ENCODE measurements around the gene BCAS1. TPM values are rescaled to one million over a fixed set of nuclear protein-coding genes. Genes with fewer than 3 reads are reported as not detected.
A peak's percentile ranks its signal among the peaks of the same experiment; 100 is the strongest.

The BCAS1 gene
- polyA plus RNA-seq, 4 donors, result 2.8 to 5.3 (median 4.9) TPM

- no peak for DNase-seq (ENCODE audit: low read depth in 4 of 4, low spot score in 2 of 4)
These were observed 139.5 kb downstream of the BCAS1 start for GRCh38 chr20:53930651-53931504.

GRCh38 chr20:53929974-53930650 is 140.3 kb downstream of the BCAS1 start:
- DNase-seq (ENCODE audit: low read depth in 4 of 4, low spot score in 2 of 4), result no peak

- DNase-seq (ENCODE audit: low read depth in 4 of 4, low spot score in 2 of 4), result no peak
These were observed 141.0 kb downstream of the BCAS1 start for GRCh38 chr20:53929399-53929798.

- no peak for DNase-seq (ENCODE audit: low read depth in 4 of 4, low spot score in 2 of 4)
These were observed 142.4 kb downstream of the BCAS1 start for GRCh38 chr20:53927990-53928389.

GRCh38 chr20:53926428-53927028 is 143.9 kb downstream of the BCAS1 start:
- no peak for DNase-seq (ENCODE audit: low read depth in 4 of 4, low spot score in 2 of 4)

GRCh38 chr20:53925651-53926401 is 144.6 kb downstream of the BCAS1 start:
- DNase-seq (ENCODE audit: low read depth in 4 of 4, low spot score in 2 of 4), result no peak

- DNase-seq (ENCODE audit: low read depth in 4 of 4, low spot score in 2 of 4), result no peak
These were observed 146.6 kb downstream of the BCAS1 start for GRCh38 chr20:53923566-53924369.

GRCh38 chr20:53922901-53923314 is 147.5 kb downstream of the BCAS1 start:
- DNase-seq (ENCODE audit: low read depth in 4 of 4, low spot score in 2 of 4), result no peak

GRCh38 chr20:53921443-53921973 is 148.9 kb downstream of the BCAS1 start:
- DNase-seq (ENCODE audit: low read depth in 4 of 4, low spot score in 2 of 4), result no peak

GRCh38 chr20:53920647-53921245 is 149.6 kb downstream of the BCAS1 start:
- DNase-seq (ENCODE audit: low read depth in 4 of 4, low spot score in 2 of 4), result no peak

GRCh38 chr20:53919886-53920285 is 150.5 kb downstream of the BCAS1 start:
- DNase-seq (ENCODE audit: low read depth in 4 of 4, low spot score in 2 of 4), result no peak

- DNase-seq (ENCODE audit: low read depth in 4 of 4, low spot score in 2 of 4), result no peak
These were observed 151.4 kb downstream of the BCAS1 start for GRCh38 chr20:53918949-53919361.

GRCh38 chr20:53918020-53918311 is 152.4 kb downstream of the BCAS1 start:
- DNase-seq (ENCODE audit: low read depth in 4 of 4, low spot score in 2 of 4), result no peak

GRCh38 chr20:53917145-53918019 is 153.0 kb downstream of the BCAS1 start:
- no peak for DNase-seq (ENCODE audit: low read depth in 4 of 4, low spot score in 2 of 4)

GRCh38 chr20:53916173-53916512 is 154.3 kb downstream of the BCAS1 start:
- no peak for DNase-seq (ENCODE audit: low read depth in 4 of 4, low spot score in 2 of 4)

- peak; percentile 92 to 96 (median 94) for DNase-seq (ENCODE audit: low read depth in 4 of 4, low spot score in 2 of 4)
These were observed 154.8 kb downstream of the BCAS1 start for GRCh38 chr20:53915446-53916172.

GRCh38 chr20:53914781-53915445 is 155.5 kb downstream of the BCAS1 start:
- DNase-seq (ENCODE audit: low read depth in 4 of 4, low spot score in 2 of 4), result no peak

Data from left renal cortex interstitium (tissue), 4 donors.